GM21381 (cell line): ENCODE measurements around the gene BCL2L2.
"Not testable (repeated sequence)": the region's sequence is repeated elsewhere in the genome, so short reads cannot be mapped to it uniquely, and the experiment has no call there.

Experiments
- ATAC-seq: cut with Tn5 transposase; IDR thresholded peaks from one replicate; pipeline ENCODE4 v1.9.1; 2021; ENCODE audit warnings: mild to moderate bottlenecking, moderate library complexity; ENCODE audit not compliant: unreplicated experiment

BCL2L2 gene

DNA sequence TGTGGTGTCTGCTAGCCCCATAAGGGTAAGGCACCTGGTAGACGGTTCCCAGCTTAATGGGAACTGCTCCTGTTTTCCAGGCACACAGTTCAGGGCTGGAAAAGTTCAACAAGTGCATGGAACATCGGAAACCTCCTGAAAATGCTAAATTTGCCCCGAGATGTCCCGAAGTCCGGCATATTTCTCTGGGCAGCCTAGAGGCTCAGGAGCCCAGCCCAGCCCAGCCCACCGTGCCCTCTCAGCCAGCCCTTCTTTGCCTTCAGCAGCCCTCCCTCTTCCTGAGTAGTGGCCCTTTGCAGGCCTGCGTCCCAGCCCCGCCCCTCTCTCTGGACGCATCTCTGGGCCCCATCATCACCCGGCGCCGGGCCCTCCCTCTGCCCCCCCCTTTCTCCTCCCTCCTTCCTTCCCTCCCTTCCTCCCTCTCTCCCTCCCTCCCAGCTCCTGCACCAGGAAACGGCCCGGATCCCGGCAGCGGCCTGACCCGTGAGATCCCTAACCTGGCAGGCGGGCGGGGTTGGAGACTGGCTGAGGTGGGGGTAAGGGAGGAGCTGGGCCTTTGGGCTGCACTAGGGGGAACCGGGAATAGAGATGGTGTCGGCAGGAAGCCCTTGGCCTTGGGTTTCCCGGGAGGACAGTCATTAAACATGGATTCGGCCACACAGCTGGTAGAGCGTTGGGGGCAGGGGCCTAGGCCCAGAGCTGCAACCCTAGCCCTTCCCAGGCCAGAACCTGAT is at the start of gene BCL2L2:
Gene BCL2L2 (plus strand): TSS at position 422 of the 734 bp plus-strand sequence. CDS start 935 bp downstream, outside the sequence.
- no peak for ATAC-seq

GRCh38 chr14:23258256-23258655 is 48.4 kb upstream of the BCL2L2 start:
- no peak for ATAC-seq

- ATAC-seq = no peak
These were observed 47.2 kb upstream of the BCL2L2 start for GRCh38 chr14:23259426-23259825.

DNA sequence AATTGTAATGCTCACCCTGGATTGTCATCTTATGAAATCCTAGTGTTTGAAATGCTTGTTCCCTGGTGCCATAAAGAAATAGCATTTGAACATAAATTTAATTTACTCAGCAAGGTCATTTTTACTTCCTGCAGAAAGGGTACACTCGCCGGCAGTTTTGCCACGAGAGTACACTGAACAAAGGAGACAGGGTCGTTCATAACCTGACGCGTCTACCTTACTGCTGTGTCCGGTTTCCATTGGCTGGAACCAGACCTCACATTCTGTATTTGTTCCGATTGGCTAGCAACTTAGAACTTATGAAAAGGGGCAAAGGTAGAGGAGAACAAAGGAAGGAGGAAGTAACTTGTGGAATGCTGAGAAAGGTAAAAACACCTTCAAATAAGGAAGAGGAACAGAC is 45.8 kb upstream of the BCL2L2 start:
- ATAC-seq = not testable (repeated sequence)

- no peak for ATAC-seq
These were observed 37.4 kb upstream of the BCL2L2 start for GRCh38 chr14:23269193-23269592.

DNA sequence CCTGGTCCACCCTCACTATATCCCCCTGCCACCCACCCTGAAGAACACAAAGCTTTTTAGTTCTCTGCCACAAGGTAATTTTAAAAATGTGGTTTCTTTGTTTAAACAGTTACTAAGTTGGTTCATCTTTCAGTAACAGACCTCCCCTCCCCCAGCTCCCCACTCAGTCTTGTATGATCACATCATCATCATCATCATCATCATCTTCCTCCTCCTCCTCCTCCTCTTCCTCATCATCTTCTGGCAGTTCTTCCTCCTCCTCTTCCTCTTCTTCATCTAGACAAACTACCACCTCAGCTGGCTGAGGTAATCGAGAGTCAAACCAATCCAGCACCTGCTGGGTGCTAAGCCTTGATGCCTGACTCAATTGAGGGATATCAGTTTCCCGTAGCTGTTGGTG is 31.2 kb upstream of the BCL2L2 start:
- ATAC-seq = no peak

GRCh38 chr14:23277189-23277588 is 29.4 kb upstream of the BCL2L2 start:
- ATAC-seq = no peak

DNA sequence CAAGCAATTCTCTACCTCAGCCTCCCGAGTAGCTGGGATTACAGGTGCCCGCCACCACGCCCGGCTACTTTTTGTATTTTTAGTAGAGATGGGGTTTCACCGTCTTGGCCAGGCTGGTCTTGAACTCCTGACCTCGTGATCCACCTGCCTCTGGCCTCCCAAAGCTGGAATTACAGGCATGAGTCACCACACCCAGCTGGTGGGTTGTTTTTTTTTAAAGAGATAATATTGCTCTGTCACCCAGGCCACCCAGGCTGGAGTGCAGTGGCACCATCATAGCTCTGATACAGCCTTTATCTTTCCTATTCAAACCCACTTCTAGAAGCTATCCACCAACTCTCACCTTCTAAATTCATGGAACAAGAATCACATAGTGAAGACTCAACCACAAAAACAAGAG is 28.7 kb upstream of the BCL2L2 start:
- not testable (repeated sequence) for ATAC-seq

DNA sequence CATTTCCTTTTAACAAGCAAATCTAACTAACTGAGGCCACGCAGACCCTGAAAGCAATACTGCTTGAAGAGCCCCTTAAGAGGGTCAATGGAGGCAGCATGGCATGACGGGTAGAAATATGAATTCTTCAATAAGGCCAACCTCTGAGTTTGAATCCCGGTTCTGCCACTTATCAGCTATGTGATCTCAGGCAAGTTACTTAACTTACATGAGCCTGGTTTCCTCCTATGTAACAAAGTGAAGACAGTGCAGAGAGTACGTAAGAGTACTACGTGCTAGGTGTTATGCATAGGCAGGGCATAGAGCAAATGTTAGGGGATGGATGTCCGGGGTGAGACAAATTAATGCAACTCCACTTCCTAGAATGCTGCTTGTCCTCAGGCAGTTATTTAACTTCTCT is 25.4 kb upstream of the BCL2L2 start:
- no peak for ATAC-seq

DNA sequence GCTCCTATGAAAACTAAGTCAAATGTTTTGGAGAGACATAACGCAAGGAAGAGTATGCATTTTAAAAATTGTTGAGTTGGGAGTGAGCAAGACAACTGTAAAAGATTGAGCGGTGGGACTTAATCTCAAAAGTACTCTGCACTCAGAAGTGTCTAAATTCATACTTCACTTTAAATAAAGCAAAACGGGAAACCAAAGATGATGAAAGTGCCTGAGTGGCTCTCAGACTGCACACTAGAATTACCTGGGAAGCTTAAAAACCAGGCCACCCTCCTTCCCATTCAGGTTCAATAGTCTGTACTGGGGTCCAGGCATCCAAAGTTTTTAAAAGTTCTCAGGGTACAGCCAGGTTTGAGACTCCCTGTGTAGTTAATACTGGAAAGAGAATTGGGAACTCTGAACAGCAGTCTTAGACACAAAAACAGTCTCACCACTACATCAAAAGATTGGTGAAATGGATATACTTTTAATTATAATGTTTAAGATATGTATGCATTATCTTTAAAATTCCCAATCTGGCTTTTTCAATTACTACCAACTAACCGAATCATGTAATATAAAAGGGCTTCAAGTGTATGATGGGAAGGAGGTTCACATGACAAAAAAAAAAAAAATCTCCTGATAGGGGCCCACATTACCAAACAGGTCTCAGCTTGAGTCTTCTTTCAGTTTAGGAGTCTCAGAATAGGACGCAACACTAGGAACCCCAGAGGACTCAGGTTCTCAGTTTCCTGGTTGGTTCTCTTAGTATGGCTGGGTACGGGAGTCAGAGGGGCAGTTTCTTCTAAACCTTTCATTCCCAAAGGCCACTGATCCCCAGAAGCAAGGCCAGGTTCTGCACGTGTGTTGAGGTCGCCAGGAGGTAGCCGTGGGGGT is 21.7 kb upstream of the BCL2L2 start:
- ATAC-seq = no peak

GRCh38 chr14:23285530-23286019 is 21.1 kb upstream of the BCL2L2 start:
- peak; percentile 22 for ATAC-seq

- ATAC-seq = peak; percentile 96
These were observed 20.4 kb upstream of the BCL2L2 start, which contains the start of gene HOMEZ for GRCh38 chr14:23286020-23286901. HOMEZ (minus strand) TSS chr14:23286132; CDS start chr14:23285952, 180 bp downstream.

- ATAC-seq = no peak
These were observed 19.6 kb upstream of the BCL2L2 start for GRCh38 chr14:23286902-23287479.

DNA sequence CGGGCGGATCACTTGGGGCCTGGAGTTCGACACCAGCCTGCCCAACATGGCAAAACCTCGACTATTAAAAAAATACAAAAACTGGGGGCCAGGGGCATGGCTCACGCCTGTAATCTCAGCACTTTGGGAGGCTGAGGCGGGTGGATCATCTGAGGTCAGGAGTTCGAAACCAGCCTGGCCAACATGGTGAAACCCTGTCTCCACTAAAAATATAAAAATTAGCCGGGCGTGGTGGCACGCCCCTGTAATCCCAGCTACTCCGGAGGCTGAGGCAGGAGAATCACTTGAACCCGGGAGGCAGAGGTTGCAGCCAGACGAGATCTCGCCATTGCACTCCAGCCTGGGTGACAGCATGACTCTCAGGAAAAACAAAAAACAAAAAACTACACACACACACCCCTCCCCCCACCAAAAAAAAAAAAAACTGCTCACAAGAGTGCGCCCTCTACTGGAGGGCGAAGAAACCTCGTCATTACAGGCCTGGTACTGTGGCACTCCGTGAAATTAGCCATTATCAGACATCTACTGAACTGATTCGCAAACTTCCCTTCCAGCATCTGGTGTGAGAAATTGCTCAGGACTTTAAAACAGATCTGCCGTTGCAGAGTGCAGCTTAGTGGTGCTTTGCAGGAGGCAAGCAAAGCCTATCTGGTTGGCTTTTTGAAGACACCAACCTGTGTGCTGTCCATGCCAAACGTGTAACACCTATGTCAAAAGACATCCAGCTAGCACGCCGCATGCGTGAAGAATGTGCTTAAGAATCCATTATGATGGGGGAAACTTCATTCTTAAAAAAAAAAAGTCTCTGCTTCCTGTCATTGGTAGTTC is 11.7 kb upstream of the BCL2L2 start:
- no peak for ATAC-seq

GRCh38 chr14:23296012-23296777 is 10.4 kb upstream of the BCL2L2 start:
- ATAC-seq = no peak

- ATAC-seq = no peak
These were observed 9.5 kb upstream of the BCL2L2 start for GRCh38 chr14:23297096-23297495.

GRCh38 chr14:23297611-23298277 is 8.9 kb upstream of the BCL2L2 start:
- ATAC-seq = no peak
